GM19372 (cell line): ENCODE data around the gene DCC.

ENCODE experiments used
- ATAC-seq: cut with Tn5 transposase; IDR thresholded peaks from one replicate; pipeline ENCODE4 v1.9.1; 2021; ENCODE audit warnings: mild to moderate bottlenecking, low read depth, moderate library complexity; ENCODE audit not compliant: unreplicated experiment

Gene DCC

GRCh38 chr18:52489396-52490306 is 149.7 kb downstream of the DCC start:
- no peak for ATAC-seq

- no peak for ATAC-seq
Observed at GRCh38 chr18:52496426-52496825, 156.4 kb downstream of the DCC start.

- ATAC-seq, result no peak
Observed at GRCh38 chr18:52499016-52499415, 159.0 kb downstream of the DCC start.

GRCh38 chr18:52499644-52500043 is 159.6 kb downstream of the DCC start:
- ATAC-seq, result no peak

- no peak for ATAC-seq
Observed at GRCh38 chr18:52504589-52504988, 164.6 kb downstream of the DCC start.

- no peak for ATAC-seq
Observed at GRCh38 chr18:52510139-52510538, 170.1 kb downstream of the DCC start.

- ATAC-seq, result no peak
Observed at GRCh38 chr18:52518086-52518485, 178.1 kb downstream of the DCC start.

- no peak for ATAC-seq
Observed at GRCh38 chr18:52519021-52519420, 179.0 kb downstream of the DCC start.

- no peak for ATAC-seq
Observed at GRCh38 chr18:52523566-52523965, 183.6 kb downstream of the DCC start.

GRCh38 chr18:52531836-52532235 is 191.8 kb downstream of the DCC start:
- no peak for ATAC-seq

GRCh38 chr18:52536039-52536438 is 196.0 kb downstream of the DCC start:
- no peak for ATAC-seq

- no peak for ATAC-seq
Observed at GRCh38 chr18:52537261-52537660, 197.3 kb downstream of the DCC start.

GRCh38 chr18:52541056-52541455 is 201.1 kb downstream of the DCC start:
- no peak for ATAC-seq

GRCh38 chr18:52544086-52544485 is 204.1 kb downstream of the DCC start:
- no peak for ATAC-seq

- ATAC-seq, result no peak
Observed at GRCh38 chr18:52546686-52547346, 206.8 kb downstream of the DCC start.

GRCh38 chr18:52553441-52553840 is 213.4 kb downstream of the DCC start:
- ATAC-seq, result no peak

- no peak for ATAC-seq
Observed at GRCh38 chr18:52554180-52554579, 214.2 kb downstream of the DCC start.

- ATAC-seq, result no peak
Observed at GRCh38 chr18:52567360-52567759, 227.4 kb downstream of the DCC start.

GRCh38 chr18:52569492-52569891 is 229.5 kb downstream of the DCC start:
- no peak for ATAC-seq

- no peak for ATAC-seq
Observed at GRCh38 chr18:52570975-52571374, 231.0 kb downstream of the DCC start.

- no peak for ATAC-seq
Observed at GRCh38 chr18:52572036-52573000, 232.3 kb downstream of the DCC start.
